Activated CD4-positive, CD25-positive, alpha-beta regulatory T cell treated with anti-CD3 and anti-CD28 coated beads, Interleukin-2, amount 50 U/mL, for 72 hours (primary cell): Measurements from ENCODE around the gene SEC24D.
"Not testable (repeated sequence)": the region's sequence is repeated elsewhere in the genome, so short reads cannot be mapped to it uniquely, and the experiment has no call there.

Experiments used
- DNase-seq: peaks from one replicate; pipeline ENCODE4 v3.0.0; 2021

Gene SEC24D

DNA sequence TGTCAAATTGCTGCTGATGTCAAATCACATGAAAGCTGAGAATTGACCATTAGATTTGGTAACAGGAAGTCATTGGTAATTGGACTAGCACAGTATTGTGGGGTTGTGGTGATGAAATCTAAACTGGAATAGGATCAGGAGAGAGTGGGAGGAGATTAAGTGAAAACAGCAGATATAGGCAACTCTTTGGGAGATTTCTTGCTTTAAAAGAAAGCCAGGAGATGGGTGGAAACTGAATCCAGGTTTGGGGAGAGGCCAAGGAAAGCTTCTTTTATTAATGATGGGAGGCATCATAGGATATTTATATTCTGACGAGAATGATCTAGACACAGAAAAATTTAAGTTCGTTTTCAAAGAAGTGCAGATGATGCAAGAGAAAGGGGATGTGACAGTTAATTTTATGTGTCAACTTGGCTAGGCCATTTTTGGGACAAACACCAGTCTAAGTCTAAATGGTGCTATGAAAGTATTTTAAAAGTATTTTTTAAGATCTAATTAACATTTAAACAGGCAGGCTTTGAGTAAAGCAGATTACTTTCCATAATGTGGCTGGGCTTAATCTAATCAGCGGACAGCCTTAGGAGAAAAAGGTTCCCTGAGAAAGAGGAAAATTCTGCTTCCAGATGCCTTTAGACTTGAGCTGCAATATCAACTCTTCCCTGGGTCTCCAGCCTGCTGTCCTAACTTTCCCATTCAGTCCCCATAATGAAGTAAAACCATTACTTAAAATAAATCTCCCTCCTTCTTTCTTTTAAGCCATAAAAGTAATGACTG lies 24.7 kb downstream of the SEC24D start:
- no peak for DNase-seq

DNA sequence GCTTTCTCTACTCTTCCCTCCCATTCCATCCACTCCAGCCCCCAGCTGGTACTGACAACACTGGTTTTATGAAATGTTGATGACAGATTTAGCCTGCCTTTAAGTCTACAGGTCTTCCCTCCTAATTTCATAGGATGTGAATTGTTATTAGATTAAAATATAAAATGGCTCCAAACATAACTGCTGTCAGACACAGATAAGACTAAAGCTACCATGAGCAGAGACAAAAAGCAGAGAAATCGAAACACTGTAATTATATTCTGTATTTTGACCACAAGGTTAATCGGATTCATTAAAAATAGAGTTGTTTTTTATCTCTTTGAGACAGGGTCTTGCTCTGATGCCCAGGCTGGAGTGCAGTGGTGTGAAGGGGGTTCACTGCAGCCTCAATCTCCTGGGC lies 28.3 kb downstream of the SEC24D start:
- DNase-seq = no peak

DNA sequence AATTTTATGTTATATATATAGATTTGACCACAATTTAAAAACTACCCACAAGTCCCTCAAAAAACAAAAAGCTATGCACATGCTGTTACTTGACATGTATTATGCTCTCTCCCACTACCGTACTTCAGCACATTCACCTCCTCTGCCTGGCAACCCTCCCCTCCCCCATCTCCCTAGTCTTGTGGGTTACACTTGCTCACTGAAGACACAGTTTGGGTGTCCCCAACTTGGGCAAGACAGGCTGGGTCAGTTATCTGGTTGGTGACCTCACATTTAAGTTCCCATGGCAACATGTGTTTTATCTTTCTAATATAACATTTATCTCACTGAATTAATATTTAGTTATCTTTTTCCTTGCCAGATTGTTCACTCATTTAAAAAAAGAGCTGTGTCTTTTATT lies 32.7 kb downstream of the SEC24D start:
- DNase-seq = no peak

DNA sequence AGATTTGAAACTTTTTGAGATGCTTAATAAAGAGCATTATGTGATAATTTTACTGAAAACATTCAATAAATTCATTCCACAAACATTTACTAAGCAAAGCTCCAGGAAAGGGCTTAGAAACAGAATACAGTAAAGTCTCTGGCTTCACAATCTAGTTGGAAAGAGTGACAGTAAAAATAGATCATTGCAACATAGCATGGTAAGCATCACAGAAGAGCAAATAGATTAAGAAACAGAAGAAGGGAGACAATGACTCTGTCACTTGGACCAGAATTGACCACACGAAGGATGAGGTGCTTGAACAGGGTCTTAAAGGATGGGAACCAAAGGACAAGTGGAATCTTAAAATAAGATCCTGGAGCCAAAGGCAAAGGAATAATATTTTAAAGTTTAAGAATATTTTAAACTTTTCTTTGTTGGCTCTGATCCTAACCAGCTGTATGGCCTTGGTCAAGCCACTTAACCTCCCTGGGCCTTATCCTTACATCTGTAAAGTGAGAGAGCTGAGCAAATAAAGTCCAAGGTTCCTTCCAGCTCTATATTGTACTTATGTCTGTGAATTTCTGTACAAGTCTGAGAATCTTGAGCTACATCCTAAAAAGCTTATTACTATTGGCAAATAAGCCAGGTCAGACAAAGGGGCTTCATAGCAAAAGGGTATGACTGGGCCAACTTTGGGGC lies 33.9 kb downstream of the SEC24D start:
- no peak for DNase-seq

DNA sequence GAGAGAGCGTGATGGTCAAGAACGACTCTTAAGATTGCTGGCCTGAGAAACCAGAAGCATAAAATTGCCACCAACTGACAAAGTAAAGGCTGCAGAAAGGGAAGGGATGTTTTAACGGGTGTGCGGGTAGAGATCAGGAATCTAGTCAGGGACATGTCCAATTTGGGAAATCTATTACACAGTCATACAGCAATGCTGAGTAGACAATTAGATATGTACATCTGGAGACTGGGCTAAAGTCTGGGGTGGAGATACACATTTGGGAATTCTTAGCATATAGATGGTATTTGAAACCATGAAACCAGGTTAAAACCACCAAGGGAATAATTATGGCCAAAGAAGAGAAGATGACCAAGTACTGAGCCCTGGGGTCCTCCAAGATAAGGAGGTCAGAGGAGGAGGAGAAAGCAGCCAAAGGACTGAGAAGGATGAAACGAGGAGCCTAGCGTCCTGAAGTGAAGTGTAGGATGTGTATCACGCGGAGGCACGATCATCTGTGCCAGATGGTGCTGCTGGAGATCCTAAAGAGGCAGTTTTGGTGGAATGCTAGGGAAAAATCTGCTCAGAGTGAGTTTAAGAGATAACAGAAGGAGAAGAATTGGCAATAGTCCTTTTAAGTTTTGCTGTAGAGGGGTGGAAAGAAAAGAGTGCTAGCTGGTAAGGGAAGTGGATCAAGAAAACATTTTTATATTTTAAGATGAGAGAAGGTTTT lies 36.5 kb downstream of the SEC24D start:
- DNase-seq = no peak

DNA sequence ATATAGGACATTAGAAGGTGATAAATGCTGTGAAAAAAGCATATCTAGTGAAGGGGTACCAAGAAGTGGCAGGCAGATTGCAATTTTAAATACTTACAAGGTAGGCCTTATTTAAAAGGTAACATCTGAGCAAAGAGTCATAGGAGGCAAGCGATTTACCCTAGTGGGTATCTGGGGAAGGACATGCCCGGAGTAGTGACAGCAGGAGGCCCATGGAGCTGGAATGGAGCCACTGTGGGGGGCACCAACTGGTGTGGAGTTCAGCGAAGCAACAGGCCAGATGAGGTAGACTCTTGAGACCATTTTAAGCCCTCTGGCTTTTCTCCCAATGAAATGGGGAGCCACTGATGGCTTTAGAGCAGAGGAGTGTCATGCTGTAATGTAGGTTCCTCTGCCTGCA lies 37.3 kb downstream of the SEC24D start:
- DNase-seq = no peak

DNA sequence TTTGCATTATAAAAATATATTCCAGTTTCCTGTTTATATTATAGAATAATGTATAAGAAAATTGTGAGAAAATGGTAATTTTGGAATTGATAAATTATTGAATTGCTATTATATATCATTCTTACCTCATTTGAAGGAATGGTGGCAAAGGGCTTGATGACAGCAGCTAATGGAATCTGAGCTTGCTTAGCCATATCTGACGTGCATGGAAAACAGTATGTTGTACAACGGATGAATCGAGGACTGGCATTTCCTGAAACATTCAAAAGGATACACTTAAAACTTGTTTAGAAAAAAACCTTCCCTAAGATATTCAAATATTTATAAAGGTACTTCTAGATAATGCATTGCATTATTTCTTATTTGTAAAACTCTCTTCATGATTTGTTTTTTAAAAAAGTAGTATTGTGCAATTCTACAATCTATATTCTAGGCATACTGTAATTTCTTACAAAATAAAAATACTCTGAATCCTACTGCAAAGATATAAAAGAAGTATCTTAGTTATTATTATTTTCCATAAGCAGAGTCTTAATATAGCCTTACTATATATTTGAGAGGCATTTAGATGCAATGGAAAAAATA lies 38.3 kb downstream of the SEC24D start:
- no peak for DNase-seq

DNA sequence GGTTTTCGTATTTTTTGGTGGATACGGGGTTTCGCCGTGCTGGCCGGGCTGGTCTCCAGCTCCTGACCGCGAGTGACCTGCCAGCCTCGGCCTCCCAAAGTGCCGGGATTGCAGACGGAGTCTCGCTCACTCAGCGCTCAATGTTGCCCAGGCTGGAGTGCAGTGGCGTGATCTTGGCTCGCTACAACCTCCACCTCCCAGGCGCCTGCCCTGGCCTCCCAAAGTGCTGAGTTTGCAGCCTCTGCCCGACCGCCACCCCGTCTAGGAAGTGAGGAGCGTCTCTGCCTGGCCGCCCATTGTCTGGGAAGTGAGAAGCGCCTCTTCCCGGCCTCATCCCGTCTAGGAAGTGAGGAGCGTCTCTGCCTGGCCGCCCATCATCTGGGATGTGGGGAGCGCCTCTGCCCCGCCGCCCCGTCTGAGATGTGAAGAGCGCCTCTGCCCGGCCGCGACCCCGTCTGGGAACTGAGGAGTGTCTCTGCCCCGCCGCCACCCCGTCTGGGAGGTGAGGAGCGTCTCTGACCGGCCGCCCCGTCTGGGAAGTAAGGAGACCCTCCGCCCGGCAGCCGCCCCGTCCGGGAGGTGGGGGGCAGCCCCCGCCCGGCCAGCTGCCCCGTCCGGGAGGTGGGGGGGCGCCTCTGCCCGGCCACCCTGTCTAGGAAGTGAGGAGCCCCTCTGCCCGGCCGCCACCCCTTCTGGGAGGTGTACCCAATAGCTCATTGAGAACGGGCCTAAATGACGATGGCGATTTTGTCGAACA lies 44.1 kb downstream of the SEC24D start:
- DNase-seq = not testable (repeated sequence)

DNA sequence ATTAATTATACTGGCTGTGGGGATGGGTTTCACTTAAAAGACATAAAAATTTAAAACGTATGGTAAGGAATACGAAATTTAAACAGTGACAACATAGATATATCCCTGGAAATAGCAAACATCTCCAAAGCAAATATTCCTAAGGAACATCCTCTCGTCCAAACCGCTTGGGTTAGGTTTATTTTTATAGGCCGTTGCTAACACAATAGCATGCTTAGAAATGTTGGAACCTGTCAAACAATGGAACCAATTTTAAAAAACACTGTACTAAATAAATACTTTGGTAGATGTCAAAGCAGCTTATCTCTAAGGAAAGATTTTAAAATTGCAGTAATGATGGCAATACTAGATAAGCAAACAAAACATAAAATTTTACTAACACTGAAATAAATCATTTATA lies 45.4 kb downstream of the SEC24D start:
- no peak for DNase-seq

DNA sequence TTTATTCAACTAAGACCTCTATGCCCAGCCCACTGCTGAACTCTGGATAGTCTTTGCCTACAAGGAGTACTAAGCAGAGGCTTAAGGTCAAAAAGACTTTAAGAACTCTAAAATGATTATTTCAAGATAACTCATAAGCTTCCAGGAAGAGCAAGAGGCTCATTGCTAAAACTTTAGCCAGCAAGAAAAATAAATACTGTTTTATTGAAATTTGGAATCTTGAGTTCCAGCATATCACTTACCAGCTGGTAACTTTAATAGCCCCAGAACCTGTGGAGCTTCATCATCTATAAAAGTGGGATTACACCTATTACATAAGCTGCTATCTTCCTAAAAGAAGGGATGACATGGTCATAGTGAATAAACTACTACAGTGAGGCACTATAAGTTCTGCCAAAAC lies 47.0 kb downstream of the SEC24D start:
- no peak for DNase-seq

DNA sequence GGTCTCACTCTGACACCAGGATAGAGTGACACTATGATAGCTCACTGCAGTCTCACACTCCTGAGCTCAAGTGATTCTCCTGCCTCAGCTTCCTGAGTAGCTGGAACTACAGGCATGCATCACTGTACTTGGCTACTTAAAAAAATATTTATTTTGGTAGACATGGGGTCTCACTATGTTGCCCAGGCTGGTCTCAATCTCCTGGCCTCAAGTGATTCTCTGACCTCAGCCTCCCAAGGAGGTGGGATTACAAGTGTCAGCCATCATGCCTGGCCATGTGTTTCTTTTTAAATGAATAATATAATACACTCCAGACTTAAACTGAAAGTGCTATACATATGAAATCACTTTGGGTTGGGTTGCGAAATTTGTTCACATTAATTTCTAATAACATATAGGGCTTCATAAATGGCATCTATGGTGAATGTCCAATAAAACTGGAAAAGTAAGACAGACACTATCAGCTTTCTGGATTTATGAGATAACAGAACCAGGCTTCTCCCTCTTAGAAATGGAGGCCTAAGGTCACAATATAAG lies 48.0 kb downstream of the SEC24D start:
- DNase-seq = no peak

DNA sequence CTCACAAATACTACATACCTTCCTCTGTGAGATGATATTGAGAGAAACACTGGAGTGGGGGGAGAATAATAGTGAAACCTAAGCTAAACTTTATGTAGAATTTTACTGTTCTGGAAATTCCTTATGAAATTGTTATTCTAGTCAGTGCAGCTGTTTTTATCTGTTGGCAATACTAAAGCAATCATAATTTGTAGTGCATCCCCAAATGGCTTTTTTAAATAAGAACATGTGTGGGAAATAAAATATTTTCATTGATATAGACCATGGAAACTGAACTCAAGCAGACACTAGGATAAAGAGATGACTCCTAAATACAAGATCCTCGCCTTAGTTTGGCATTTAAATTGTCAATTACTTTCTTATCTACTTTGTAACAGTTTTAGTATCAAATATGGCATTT lies 51.1 kb downstream of the SEC24D start:
- DNase-seq = no peak

DNA sequence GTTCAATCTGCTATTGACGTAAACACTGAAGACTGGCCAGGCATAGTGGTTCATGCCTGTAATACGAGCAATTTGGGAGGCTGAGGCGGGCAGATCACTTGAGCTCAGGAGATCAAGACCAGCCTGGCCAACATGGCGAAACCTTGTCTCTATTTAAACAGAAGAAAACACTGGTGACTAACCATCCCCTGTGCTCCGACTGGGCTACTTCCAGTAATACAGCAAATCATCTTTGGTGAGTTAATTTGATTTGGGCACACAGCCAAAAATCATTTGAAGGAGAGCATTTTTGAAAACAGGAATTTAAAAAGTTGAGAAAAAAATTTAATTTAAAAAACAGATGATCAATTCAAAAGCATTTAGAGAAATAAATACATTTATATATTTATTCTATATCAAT lies 52.0 kb downstream of the SEC24D start:
- DNase-seq = no peak

DNA sequence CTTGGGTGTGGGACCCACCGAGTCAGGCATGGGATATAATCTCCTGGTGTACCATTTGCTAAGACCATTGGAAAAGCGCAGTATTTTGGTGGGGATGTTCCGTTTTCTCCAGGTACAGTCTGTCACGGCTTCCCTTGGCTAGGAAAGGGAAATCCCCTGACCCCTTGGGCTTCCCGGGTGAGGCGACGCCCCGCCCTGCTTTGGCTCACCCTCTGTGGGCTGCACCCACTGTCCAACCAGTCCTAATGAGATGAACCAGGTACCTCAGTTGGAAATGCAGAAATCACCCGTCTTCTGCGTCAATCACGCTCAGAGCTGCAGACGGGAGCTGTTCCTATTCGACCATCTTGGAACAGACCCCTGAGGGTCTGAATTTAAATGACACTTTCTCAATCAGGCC lies 53.0 kb downstream of the SEC24D start:
- not testable (repeated sequence) for DNase-seq

DNA sequence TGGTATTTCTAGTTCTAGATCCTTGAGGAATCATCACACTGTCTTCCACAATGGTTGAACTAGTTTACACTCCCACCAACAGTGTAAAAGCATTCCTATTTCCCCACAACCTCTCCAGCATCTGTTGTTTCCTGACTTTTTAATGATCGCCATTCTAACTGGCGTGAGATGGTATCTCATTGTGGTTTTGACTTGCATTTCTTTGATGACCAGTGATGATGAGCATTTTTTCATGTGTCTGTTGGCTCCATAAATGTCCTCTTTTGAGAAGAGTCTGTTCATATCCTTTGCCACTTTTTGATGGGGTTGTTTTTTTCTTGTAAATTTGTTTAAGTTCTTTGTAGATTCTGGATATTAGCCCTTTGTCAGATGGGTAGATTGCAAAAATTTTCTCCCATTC lies 58.3 kb downstream of the SEC24D start:
- not testable (repeated sequence) for DNase-seq

DNA sequence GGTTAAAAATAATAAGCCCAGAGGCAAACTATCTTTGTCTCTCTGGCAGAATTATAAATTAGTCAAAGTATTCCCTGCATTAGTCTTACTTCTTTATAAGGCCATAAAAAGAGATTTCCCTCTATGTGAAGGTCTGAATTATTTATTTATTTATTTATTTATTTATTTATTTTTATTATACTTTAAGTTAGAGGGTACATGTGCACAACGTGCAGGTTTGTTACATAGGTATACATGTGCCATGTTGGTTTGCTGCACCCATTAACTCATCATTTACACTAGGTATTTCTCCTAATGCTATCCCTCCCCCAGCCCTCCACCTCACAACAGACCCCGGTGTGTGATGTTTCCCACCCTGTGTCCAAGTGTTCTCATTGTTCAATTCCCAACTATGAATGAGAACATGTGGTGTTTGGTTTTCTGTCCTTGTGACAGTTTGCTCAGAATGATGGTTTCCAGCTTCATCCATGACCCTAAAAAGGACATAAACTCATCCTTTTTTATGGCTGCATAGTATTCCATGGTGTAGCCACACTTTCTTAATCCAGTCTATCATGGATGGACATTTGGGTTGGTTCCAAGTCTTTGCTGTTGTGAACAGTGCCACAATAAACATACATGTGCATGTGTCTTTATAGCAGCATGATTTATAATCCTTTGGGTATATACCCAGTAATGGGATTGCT lies 58.8 kb downstream of the SEC24D start:
- not testable (repeated sequence) for DNase-seq

DNA sequence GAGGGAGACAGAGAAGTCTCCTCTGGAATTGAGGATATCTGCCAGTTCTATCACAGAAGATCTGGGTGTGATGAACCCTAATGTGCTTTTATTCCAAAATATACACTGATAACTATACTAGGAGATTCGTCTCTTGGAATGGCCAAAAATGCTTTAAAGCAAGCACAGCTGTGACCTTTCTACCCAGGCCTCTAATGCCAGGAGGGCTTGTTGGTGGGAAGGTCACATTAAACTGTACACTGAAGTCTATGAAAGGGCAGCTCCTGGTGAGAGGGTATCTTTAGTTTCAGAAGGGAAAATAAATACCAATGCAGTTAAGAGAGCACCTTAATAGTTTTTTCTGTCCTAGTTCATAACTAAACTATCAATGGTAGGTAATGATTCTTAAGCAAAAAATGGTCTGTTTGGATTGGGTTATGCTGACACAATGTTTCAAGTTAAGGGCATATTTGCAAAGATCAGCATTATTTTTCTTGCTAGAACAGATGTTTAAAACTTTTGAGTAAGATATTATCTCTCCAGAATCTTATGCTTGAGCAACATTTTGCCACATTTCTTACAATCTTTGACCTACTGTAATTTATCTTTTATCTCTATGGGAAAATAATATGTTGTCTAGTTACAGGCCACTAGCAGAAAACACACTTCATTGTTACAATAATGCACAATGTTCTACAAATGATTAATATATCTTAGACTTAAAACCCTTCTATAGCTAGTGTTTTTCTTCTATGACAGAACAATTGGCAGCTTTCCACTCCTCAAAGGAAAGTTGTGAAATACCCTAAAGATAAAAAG lies 59.6 kb downstream of the SEC24D start:
- no peak for DNase-seq

DNA sequence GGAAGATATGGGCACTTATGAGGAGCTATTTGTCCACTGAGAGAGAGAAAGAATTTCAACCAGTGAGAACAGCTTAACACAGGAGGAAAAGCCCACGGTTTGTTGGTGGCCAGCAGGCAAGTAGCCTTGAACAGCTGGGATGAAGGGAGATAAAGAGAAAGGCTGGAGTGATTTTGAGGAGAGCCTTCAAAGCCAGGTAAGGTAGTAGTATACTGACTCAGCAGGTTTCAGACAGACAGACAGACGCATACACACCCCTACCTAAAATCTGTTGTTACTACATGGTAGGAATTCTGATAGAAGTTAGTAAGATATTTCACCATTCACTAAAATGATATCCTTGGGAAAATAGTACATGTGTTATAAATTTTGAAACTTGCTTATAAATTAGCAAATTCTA lies 60.5 kb downstream of the SEC24D start:
- no peak for DNase-seq

DNA sequence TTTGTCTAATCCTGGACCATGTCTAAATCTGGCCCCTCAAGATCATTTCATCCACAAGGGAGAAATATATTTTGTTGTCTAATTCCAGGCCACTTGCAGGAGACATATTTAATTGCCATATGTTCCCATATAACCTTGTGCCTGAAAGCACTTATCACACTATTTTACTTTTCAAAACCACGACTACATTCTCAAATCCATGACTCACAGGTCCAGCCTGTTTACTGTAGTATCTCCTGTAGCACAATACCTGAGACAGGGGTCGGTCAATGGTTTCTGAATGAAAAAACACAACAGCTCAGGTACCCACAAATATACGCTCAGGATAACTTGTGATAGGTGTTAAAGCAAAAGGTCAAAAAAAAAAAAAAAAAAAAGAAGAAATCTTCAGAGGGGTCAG lies 60.9 kb downstream of the SEC24D start:
- no peak for DNase-seq

DNA sequence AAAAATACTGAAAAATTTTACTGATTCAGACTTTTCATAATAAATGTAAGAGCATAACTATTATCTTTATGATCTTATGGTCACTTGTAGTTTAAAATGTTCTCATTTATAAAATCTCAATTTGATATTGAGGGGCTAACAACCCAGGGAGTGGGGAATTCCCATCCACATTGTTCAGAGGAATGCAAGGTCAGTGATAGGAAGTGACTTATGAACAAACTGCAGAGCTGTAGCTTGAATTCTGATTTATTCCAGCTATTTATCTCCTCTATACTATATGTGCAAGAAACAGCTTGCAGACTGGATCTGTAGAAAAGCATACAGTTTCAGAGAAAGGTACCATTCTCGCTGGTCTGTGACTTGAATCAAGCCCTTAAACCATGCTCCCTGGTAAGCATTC lies 61.6 kb downstream of the SEC24D start:
- no peak for DNase-seq

DNA sequence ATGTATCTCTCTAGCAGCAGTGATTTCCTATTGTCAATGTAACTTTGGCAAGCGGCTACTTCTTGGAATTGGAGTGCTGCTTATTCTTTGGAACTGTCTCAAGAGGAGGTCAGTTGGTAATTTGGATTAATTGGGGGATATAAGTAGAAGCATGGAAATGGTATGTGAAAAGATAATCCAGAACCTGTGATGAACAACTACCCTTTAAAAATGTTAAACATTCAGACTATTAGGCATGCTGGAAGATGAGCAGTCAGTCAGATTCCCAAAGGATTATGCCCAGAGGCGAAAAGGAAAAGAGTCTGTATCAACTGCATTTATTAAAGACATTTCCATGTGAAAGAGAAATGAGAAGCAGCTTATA lies 62.5 kb downstream of the SEC24D start:
- DNase-seq = no peak
